SW 1271 (cell line): ENCODE data around the gene TRPC6.
A peak's percentile ranks its signal among the peaks of the same experiment; 100 is the strongest.
"Not testable (repeated sequence)": the region's sequence is repeated elsewhere in the genome, so short reads cannot be mapped to it uniquely, and the experiment has no call there.

Experiments
- DNase-seq, 2 experiments: peaks; one replicate each; lab custom pipeline; 2025; lab: John Stamatoyannopoulos, UW

The TRPC6 gene

DNA sequence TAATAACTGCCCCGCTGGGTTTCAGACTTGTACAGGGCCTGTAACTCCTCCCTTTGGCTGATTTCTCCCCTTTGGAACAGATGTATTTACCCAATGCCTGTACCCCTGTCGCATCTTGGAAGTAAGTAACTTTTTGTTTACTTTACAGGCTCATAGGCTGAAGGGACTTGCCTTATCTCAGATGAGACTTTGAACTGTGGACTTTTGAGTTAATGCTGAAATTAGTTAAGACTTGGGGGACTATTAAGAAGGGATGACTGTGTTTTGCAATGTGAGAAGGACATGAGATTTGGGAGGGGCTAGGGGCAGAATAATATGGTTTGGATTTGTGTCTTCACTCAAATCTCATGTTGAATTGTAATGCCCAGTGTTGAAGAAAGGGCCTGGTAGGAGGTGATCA is 62.0 kb downstream of the TRPC6 start:
- DNase-seq, result no peak

DNA sequence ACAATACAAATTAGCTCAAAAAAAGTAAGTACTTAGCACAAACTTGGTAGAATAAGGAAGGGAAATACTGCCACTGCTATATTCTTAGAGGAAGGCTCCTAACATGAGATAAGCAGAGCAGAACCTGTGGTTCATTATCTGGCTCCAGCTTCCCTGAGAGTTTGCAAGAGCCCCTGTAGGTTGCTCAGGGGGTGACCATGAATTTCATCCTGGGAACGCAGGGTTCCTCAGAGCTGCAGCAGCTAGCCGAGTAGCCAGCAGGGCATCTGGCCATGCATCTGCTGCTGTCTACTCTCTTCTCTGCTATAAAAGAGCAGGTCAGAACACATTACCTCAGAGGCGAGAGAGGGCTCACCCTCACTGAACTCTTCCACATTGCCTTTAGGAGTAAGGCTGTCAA is 67.3 kb downstream of the TRPC6 start:
- no peak for DNase-seq

DNA sequence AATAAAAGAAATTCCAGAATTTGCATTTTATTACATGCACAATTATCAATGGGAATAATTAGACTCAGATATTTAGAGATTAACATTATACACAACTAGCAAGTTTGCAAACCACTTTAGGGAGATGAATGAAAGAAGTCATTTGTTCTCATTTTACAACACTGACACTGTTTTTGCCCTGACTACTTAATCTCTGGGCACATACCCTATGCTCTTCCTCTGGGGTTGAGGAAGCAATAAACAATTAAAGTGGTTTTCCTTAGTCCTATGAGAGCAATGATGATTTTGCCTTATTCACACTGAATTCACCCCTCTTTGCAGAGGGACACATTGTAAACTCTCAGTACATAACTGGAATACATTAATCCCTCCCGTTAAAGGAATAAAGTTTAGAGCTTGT is 72.7 kb downstream of the TRPC6 start:
- no peak for DNase-seq

DNA sequence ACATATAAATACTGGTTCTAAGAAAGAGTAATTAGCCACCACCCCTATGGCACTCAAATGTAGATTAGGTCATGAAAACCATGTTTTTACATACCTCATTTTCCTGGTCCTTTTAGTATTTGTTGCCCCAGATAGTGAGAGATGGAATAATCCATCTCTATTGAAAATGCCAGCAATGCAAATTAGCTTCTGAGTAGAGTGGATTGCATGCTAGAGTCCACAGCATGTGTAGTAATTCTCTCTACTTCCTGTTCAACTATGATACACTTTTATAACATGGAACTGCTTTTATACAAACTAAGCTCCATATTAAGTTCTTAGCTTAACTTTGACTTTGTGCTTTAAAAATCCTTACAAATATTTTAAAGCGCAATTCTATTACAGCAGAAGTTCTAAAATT is 73.2 kb downstream of the TRPC6 start:
- no peak for DNase-seq

- DNase-seq, result no peak
Measured at GRCh38 chr11:101509922-101510321, 73.9 kb downstream of the TRPC6 start.

DNA sequence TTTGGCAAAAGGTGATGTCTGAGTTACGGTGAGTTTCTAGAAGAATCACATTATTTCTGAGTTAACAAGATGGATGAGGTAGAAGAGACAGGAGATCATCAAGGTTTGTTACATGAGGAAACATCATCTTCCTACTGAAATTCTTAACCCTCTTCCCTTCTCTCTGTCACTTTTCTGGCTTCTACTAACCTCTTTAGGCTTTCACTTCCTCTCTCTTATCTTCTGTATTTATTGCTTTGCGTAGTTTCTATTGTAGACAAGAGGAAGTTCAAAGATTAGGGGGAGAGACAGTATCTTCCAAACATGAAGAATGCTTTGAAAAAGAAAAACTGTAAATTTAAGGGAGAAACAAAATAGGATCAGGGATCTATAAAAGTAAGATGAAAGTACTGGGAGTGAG is 75.4 kb downstream of the TRPC6 start:
- no peak for DNase-seq

- DNase-seq, result no peak
Measured at GRCh38 chr11:101498891-101499290, 84.9 kb downstream of the TRPC6 start.

GRCh38 chr11:101497291-101497690 is 86.5 kb downstream of the TRPC6 start:
- no peak for DNase-seq

DNA sequence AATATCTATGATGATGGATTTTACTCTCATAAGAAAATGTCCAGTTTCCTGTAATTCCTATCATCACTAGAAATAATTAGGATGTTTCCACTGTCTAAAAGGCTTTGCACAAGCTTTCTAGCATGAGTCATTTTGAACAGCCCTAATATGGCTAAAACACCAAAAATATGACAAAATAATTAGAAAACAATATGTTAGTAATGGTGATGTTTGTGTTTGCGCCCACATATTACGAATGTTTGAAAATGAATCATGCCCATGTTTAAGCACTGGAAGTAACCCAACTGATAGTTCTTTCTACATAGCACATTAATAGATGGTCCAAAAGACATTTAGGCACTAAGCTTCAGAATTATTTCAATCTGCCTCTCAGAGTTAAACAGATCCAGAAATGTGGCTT is 96.0 kb downstream of the TRPC6 start:
- DNase-seq, result no peak

GRCh38 chr11:101482556-101483124 is 101.2 kb downstream of the TRPC6 start:
- no peak for DNase-seq

DNA sequence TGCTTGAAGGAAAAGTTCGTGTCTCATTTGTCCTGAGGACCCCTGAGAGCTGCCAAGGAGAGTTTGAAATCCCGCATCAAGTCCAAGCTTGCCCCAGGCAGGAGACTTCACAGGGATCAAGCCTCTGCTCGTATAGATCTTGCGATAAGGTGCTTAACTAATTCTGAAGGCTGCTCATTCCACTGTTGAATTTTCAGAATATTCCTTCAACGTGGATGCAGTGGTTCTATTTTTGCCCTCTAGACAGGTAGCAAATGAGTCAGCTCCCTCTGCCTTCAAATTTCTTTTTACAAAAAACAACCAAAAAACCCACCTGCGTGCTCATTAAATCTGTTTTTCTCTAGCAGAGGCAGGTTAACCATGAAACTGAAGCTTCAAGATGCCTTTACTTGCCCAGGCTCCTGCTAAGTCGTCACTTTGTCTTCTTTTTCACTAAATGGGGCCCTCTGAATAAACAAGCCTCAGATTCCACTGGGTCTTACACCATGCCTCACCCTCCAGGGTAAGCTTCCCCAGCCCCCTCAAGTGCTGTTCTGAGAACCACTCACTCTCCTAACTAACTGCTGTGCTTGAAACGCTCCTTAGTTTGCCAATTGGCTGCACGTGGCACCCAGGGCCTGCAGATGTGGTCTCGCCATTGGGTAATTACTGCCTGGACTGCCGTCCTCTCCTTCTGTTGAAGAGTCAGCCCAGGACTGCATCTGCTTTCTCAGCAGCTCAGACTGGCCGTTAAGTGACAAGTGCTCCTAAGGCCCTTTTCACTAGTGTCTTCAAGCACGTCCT is 105.0 kb downstream of the TRPC6 start:
- DNase-seq, result no peak

DNA sequence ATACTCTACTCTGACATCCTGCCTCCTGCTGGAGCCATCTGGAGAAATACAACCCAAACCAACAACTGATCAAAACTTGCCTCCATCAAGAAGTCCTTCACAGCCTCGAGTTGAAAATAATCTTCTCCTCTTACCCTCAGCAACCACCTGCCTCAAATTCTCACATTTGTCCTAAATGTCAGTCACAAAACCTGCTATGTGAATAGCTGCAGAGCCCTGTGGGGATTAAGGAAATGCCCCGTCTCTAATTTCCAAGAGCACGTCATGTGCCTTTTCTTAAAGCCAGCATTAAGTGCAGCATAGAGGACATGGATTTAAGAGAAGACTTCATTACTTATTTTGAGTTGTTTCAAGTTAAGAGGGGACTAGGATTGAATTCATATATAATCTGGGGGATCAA is 105.9 kb downstream of the TRPC6 start:
- no peak for DNase-seq

- no peak for DNase-seq
Measured at GRCh38 chr11:101476191-101476590, 107.6 kb downstream of the TRPC6 start.

DNA sequence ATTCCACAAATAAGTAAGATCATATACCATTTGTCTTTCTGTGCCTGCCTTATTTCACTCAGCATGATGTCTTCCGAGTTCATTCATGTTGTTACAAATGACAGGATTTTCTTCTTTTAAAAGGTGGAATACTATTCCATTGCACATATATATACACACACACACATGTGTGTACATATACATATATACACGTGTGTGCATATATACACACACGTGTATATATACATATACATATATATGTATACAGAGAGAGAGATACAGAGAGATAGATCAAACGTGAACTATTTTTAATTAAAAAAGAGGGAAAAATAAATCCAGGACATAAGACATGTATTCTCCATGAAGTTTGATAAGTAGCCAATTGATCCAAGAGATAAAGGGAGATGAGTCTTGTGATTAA is 108.1 kb downstream of the TRPC6 start:
- no peak for DNase-seq

- DNase-seq, result no peak
Measured at GRCh38 chr11:101474666-101475065, 109.1 kb downstream of the TRPC6 start.

GRCh38 chr11:101470881-101471520 is 112.8 kb downstream of the TRPC6 start:
- no peak for DNase-seq

GRCh38 chr11:101470419-101470818 is 113.4 kb downstream of the TRPC6 start:
- no peak for DNase-seq

- DNase-seq, result no peak
Measured at GRCh38 chr11:101466352-101466751, 117.5 kb downstream of the TRPC6 start.

GRCh38 chr11:101464388-101464787 is 119.4 kb downstream of the TRPC6 start:
- not testable (repeated sequence) for DNase-seq

DNA sequence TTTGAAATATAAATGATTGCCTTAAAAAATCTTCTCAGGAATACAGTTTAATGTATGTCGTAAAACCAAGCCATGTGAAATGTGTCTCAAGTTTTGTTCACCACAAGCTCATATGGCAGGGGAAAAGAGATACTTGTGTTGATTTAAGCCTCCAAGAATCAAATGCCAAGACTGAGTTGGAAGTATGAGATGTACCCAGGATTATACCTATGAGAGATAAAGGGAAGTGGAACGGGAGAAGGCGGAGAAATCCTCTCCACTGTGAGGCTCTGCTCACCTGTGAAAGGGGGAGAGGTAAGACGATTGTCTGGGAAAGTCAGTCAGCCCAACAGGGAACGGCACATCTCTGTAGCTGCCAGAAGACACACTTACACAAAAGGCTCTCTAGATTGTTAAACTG is 124.8 kb downstream of the TRPC6 start:
- no peak for DNase-seq

GRCh38 chr11:101458161-101458560 is 125.6 kb downstream of the TRPC6 start:
- no peak for DNase-seq

- DNase-seq, result peak in 1 of 2 experiments; percentile 54
Measured at GRCh38 chr11:101456812-101457211, 127.0 kb downstream of the TRPC6 start.

- DNase-seq, result no peak
Measured at GRCh38 chr11:101453682-101454081, 130.1 kb downstream of the TRPC6 start.
